GM21526 (cell line): ENCODE data around the gene JAZF1.

Source experiments
- ATAC-seq: cut with Tn5 transposase; IDR thresholded peaks from one replicate; pipeline ENCODE4 v1.9.1; 2021; ENCODE audit warnings: moderate library complexity; ENCODE audit not compliant: unreplicated experiment, low FRiP score

Gene JAZF1

GRCh38 chr7:28180364-28181147 is at the start of gene JAZF1:
JAZF1 (minus strand) TSS chr7:28180795.
- no peak for ATAC-seq

GRCh38 chr7:28230261-28230660 is 49.7 kb upstream of the JAZF1 start:
- ATAC-seq, result no peak

- ATAC-seq, result no peak
These were observed 47.8 kb upstream of the JAZF1 start for GRCh38 chr7:28228396-28228795.

DNA sequence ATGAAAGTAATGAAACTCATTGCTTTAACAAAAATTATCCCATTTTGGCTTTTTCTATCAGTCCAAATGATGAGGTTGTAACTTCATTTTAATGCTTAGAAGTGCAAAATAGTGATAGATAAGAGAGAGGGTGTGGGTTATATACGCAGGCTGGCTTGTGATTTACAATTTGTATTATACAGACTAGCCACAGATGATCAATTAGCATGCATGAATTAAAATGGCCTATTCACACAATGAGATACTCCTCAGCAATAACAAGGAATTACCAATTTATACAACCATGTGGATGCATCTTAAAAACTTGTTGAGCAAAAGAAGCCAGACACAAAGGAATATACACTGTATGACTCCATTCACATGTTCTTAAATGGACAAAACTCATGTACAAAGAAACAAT is 45.4 kb upstream of the JAZF1 start:
- no peak for ATAC-seq

- no peak for ATAC-seq
These were observed 45.0 kb upstream of the JAZF1 start for GRCh38 chr7:28225576-28225975.

GRCh38 chr7:28224675-28225074 is 44.1 kb upstream of the JAZF1 start:
- no peak for ATAC-seq

- ATAC-seq, result no peak
These were observed 43.6 kb upstream of the JAZF1 start for GRCh38 chr7:28224172-28224571.

DNA sequence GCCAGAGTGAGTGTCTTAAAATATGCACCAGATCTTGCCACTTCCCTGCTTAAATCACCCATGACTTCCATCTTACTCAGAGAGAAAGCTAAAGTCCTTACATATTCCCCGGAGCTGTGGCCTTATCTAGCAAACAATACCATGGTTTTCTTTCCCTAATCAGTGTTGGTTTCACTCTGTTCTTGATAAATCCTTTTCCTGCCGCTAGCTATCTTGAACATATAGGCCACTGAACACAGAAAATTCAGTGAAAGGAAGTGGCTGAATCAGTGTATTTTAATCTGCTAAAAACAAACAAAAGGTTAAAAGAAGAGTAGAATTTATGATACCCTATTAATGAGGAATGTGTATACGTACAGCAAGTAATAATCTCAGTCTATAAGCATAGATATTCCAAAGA is 42.0 kb upstream of the JAZF1 start:
- no peak for ATAC-seq

- no peak for ATAC-seq
These were observed 39.2 kb upstream of the JAZF1 start for GRCh38 chr7:28219793-28220192.

DNA sequence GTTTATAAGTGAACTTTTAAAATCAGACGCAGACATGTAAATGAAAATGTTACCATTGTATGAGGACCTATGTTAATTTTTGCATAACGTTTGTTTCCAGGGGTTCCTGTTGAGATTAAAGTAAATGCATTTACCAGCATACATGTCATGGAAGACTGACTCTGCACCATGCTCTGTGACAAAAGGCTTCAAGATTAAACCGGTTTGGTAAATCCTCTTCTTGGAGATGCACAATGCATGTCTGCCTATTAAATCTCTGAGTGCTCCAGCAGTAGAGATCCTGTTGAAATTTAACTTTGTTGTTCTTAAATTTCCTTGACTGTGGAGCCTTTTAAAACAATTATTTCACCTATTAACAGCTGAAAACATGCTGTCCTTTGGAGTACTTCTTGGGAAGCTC is 36.5 kb upstream of the JAZF1 start:
- ATAC-seq, result no peak

GRCh38 chr7:28211006-28211405 is 30.4 kb upstream of the JAZF1 start:
- no peak for ATAC-seq

- ATAC-seq, result no peak
These were observed 27.9 kb upstream of the JAZF1 start for GRCh38 chr7:28208506-28208905.

GRCh38 chr7:28207486-28208158 is 27.0 kb upstream of the JAZF1 start:
- ATAC-seq, result no peak

- ATAC-seq, result no peak
These were observed 24.9 kb upstream of the JAZF1 start for GRCh38 chr7:28205506-28205905.

- ATAC-seq, result no peak
These were observed 23.1 kb upstream of the JAZF1 start for GRCh38 chr7:28203508-28204240.

GRCh38 chr7:28202222-28202621 is 21.6 kb upstream of the JAZF1 start:
- no peak for ATAC-seq

DNA sequence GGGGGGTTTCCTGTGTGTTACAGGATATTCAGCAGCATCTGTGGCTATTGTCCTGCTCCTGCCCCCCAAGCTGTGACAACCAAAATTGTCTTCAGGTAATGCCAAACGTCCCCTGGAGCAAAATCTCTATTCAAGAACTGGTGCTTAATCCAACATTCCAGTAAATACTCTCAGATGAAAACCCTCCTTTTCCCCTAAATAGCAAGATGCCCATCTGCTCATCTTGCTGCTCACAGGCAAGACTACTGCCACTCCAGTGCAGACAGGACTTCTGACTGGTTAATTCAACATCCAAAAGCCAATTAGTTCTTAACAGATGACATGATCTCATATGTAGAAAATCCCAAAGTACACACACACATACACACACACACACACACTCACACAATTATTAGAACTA is 20.5 kb upstream of the JAZF1 start:
- ATAC-seq, result no peak

GRCh38 chr7:28200598-28200997 is 20.0 kb upstream of the JAZF1 start:
- ATAC-seq, result no peak

DNA sequence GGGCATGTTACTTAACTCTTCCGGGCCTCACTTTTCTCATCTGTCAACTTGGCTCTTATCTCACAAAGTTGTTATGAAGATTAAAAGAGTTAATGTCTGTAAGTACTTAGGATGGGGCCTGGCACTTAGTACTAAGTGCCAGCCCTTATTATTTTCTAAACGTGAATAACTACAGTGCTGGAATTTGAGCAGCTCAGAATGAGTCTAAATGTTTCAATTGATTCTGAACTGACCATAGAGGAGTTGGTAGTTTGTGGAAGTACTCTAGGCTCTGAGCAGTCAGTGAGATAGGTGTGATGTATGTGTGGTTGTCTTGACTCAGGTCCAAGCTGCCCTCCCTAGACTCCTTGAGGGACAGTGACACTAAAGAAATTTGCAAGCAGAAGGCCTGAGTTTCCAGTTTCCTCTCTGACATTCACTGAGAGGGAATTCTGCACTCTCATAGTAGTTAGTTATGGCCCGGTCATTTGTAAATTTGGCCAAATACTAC is 18.5 kb upstream of the JAZF1 start:
- ATAC-seq, result no peak

DNA sequence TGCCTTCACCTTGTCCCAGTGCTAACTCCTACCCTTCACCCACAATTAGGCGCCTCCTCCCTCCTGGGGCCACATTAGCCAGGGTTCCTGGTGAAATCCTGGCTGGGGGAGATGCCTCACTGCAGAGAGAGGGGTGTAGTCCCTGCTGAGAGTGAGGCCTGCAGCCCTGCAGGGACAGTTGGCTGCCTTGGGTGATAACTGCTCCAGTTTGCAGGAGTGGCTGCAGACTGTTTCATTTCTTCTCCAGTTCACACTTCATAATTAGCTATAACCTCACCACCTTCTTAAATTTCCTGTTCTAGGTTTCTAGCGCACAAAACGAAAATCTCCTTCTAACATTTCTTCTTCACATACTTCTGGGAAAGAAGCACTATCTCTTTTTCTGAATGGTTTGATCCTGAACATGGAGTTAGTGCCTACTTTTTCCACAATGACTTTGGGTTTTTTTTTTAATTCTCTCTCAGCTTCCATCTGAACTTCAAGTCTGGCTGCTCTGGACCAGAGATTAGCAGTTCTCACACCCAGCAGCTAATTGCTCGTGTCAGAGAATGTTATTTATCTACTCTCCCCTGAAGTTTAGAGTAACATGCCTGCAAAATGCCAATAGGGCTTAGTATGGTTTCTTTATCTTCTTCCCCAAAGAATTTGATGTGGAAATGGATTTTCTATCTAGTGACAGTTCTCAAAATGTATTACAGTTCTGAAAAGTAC is 15.5 kb upstream of the JAZF1 start:
- no peak for ATAC-seq
